ENCODE measurements around the gene MAP3K8.

DNA sequence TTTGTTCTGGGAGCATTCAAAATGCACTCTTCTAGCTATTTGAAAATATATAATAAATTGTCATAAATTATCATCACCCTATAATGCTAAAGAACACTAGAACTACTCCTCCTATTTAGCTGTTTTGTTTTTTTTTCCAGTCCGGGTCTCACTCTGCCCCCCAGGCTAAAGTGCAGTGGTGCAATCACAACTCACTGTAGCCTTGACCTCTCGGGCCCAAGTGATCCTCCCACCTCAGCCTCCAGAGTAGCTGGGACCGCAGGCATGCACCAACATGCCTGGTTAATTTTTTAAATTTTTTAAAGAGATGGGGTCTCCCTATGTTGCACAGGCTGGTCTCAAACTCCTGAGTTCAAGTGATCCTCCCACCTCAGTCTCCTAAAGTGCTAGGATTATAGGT, 43.8 kb upstream of the MAP3K8 start:
- TF ChIP-seq GATA2 (IDR thresholded peaks at IDR 0.05; ENCODE audit: low read depth, low read length): no peak
- TF ChIP-seq GATA3 (IDR thresholded peaks at IDR 0.05; ENCODE audit: low read depth, low read length): no peak

Data from SH-SY5Y (cell line).